Measurements from ENCODE around the gene CNOT4. TPM values are rescaled to one million over a fixed set of nuclear protein-coding genes. Genes with fewer than 3 reads are reported as not detected.

CNOT4 gene
- total RNA-seq, 3 donors from 2014 or later (not counting 1 experiment from before 2014, with no cell fraction given), result 40.6 to 47.1 (median 40.7) TPM

DNA sequence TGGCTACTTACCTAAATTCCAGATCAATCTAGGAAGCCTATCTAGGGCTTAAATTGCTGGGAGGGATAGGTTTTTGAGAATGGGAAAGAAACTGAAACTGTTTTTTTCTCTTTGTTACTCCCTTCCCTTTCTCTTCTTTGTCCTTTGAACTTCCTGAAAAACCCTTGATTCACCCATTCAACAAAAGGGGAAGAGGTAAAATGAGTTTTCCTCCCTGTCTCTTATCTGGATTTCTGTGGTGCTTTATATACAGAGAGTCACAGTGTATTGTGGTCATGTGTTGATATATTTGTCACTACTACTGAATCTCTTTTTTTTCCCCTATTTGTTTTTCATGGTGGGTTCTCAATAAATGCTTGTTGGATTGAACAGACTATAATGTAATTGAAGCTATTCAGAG lies 28.0 kb upstream of the CNOT4 start:
- Histone ChIP-seq H3K4me1 (ENCODE audit: control insufficient read depth, insufficient read depth, low read length) (no peaks in the 10 kb centered on the region), H3K4me3 (ENCODE audit: low read length) (no peak overlapping the region), H3K27me3 (ENCODE audit: control insufficient read depth, insufficient read depth, low read length) (no peaks in the 10 kb centered on the region), H3K9me3 (ENCODE audit: control insufficient read depth, insufficient read depth, low read length) (no peaks in the 10 kb centered on the region), H3K36me3 (ENCODE audit: control insufficient read depth, insufficient read depth, low read length) (no peaks in the 10 kb centered on the region), H3K27ac (ENCODE audit: low read length) (no peak overlapping the region)
- no peak for ATAC-seq
- Mint-ChIP-seq H3K27ac (no peak overlapping the region), H3K27me3 (ENCODE audit: low read depth in 2 of 2) (peaks cover 12 to 25% of the 10 kb centered on the region in 2 donors), H3K9me3 (no peaks in the 10 kb centered on the region), H3K36me3 (no peaks in the 10 kb centered on the region), H3K4me1 (no peaks in the 10 kb centered on the region), H3K4me3 (no peak overlapping the region)
- no peak for DNase-seq
- TF ChIP-seq, protein P1, sequence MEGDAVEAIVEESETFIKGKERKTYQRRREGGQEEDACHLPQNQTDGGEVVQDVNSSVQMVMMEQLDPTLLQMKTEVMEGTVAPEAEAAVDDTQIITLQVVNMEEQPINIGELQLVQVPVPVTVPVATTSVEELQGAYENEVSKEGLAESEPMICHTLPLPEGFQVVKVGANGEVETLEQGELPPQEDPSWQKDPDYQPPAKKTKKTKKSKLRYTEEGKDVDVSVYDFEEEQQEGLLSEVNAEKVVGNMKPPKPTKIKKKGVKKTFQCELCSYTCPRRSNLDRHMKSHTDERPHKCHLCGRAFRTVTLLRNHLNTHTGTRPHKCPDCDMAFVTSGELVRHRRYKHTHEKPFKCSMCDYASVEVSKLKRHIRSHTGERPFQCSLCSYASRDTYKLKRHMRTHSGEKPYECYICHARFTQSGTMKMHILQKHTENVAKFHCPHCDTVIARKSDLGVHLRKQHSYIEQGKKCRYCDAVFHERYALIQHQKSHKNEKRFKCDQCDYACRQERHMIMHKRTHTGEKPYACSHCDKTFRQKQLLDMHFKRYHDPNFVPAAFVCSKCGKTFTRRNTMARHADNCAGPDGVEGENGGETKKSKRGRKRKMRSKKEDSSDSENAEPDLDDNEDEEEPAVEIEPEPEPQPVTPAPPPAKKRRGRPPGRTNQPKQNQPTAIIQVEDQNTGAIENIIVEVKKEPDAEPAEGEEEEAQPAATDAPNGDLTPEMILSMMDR (IDR thresholded peaks at IDR 0.05), result no peak
- intact Hi-C loops (cut with micrococcal nuclease), result no loop called here

GRCh38 chr7:135537453-135537852 lies 27.6 kb upstream of the CNOT4 start:
- no peaks in the 10 kb centered on the region for H3K36me3 Mint-ChIP-seq
- H3K27me3 ChIP-seq (ENCODE audit: control insufficient read depth, insufficient read depth, low read length), result no peaks in the 10 kb centered on the region
- no peaks in the 10 kb centered on the region for H3K36me3 ChIP-seq (ENCODE audit: control insufficient read depth, insufficient read depth, low read length)
- H3K4me3 ChIP-seq (ENCODE audit: low read length), result no peak overlapping the region
- DNase-seq, result no peak
- intact Hi-C loops (cut with micrococcal nuclease), result no loop called here
- H3K4me3 Mint-ChIP-seq, result no peak overlapping the region
- H3K9me3 ChIP-seq (ENCODE audit: control insufficient read depth, insufficient read depth, low read length), result no peaks in the 10 kb centered on the region
- H3K4me1 Mint-ChIP-seq, result no peaks in the 10 kb centered on the region
- H3K27me3 Mint-ChIP-seq (ENCODE audit: low read depth in 2 of 2), result peaks cover 12 to 25% of the 10 kb centered on the region in 2 donors
- TF ChIP-seq, protein P1 (IDR thresholded peaks at IDR 0.05), result no peak
- WGBS (ENCODE audit: insufficient coverage), result no CpG with 5 or more reads among the region's 1 CpG
- H3K27ac ChIP-seq (ENCODE audit: low read length), result no peak overlapping the region
- H3K4me1 ChIP-seq (ENCODE audit: control insufficient read depth, insufficient read depth, low read length), result no peaks in the 10 kb centered on the region
- H3K27ac Mint-ChIP-seq, result no peak overlapping the region
- ATAC-seq, result no peak
- H3K9me3 Mint-ChIP-seq, result no peaks in the 10 kb centered on the region

GRCh38 chr7:135536150-135536549 lies 26.2 kb upstream of the CNOT4 start:
- H3K27ac ChIP-seq (ENCODE audit: low read length), result no peak overlapping the region
- no peaks in the 10 kb centered on the region for H3K9me3 ChIP-seq (ENCODE audit: control insufficient read depth, insufficient read depth, low read length)
- WGBS (ENCODE audit: insufficient coverage), result 91% methylated on average over 7 of the region's 7 CpGs
- Mint-ChIP-seq H3K4me3 (no peak overlapping the region), H3K27me3 (ENCODE audit: low read depth in 2 of 2) (peaks cover 12 to 33% of the 10 kb centered on the region in 2 donors), H3K36me3 (no peaks in the 10 kb centered on the region), H3K27ac (no peak overlapping the region), H3K9me3 (no peaks in the 10 kb centered on the region), H3K4me1 (no peaks in the 10 kb centered on the region)
- H3K27me3 ChIP-seq (ENCODE audit: control insufficient read depth, insufficient read depth, low read length), result no peaks in the 10 kb centered on the region
- H3K36me3 ChIP-seq (ENCODE audit: control insufficient read depth, insufficient read depth, low read length), result no peaks in the 10 kb centered on the region
- H3K4me1 ChIP-seq (ENCODE audit: control insufficient read depth, insufficient read depth, low read length), result no peaks in the 10 kb centered on the region
- DNase-seq (no peak), ATAC-seq (no peak)
- intact Hi-C loops (cut with micrococcal nuclease), result no loop called here
- TF ChIP-seq, protein P1 (IDR thresholded peaks at IDR 0.05), result no peak
- no peak overlapping the region for H3K4me3 ChIP-seq (ENCODE audit: low read length)

GRCh38 chr7:135527025-135527424 lies 17.1 kb upstream of the CNOT4 start:
- Mint-ChIP-seq H3K27ac (no peak overlapping the region), H3K9me3 (no peaks in the 10 kb centered on the region), H3K4me3 (no peak overlapping the region), H3K27me3 (ENCODE audit: low read depth in 2 of 2) (peaks cover 0 to 20% of the 10 kb centered on the region in 2 donors), H3K4me1 (no peaks in the 10 kb centered on the region), H3K36me3 (no peaks in the 10 kb centered on the region)
- H3K36me3 ChIP-seq (ENCODE audit: control insufficient read depth, insufficient read depth, low read length), result no peaks in the 10 kb centered on the region
- H3K27me3 ChIP-seq (ENCODE audit: control insufficient read depth, insufficient read depth, low read length), result no peaks in the 10 kb centered on the region
- 91% methylated on average over 3 of the region's 3 CpGs for WGBS (ENCODE audit: insufficient coverage)
- no peaks in the 10 kb centered on the region for H3K4me1 ChIP-seq (ENCODE audit: control insufficient read depth, insufficient read depth, low read length)
- TF ChIP-seq, protein P1 (IDR thresholded peaks at IDR 0.05), result no peak
- no peak for DNase-seq
- H3K27ac ChIP-seq (ENCODE audit: low read length), result no peak overlapping the region
- H3K9me3 ChIP-seq (ENCODE audit: control insufficient read depth, insufficient read depth, low read length), result no peaks in the 10 kb centered on the region
- no peak for ATAC-seq
- intact Hi-C loops (cut with micrococcal nuclease), result no loop called here
- H3K4me3 ChIP-seq (ENCODE audit: low read length), result no peak overlapping the region
